ENCODE results near the gene GRM3. TPM values are rescaled to one million over a fixed set of nuclear protein-coding genes. Genes with fewer than 3 reads are reported as not detected.

The GRM3 gene
- total RNA-seq, 1 experiment from 2014 or later = not detected

DNA sequence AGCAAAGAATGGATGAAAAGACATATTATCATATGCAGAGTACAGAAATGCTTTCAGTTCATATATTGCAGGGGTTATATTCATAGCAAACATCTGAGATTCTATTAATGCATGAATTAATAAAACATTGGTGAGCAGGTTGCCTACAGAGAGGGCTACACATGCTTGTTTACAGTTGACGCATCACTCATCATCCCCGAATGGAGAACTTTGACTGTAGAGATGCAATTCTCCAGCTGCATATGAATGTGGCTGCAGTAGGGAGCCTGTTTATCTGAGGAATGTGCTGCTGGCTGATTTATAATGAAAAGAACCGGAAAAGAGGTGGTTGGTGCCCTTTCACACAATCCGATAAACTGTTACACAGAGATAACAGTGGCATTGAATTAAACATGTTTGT, 116.5 kb downstream of the GRM3 start:
- Histone ChIP-seq H3K4me1 (ENCODE audit: insufficient read depth, low read length) (no peaks in the 10 kb centered on the region), H3K27ac (ENCODE audit: low read length) (no peak overlapping the region), H3F3A (ENCODE audit: low read length, unreplicated experiment) (no peaks in the 10 kb centered on the region), H3K27me3 (ENCODE audit: low read length) (peaks cover 29% of the 10 kb centered on the region), H3K9me3 (ENCODE audit: low read length) (no peaks in the 10 kb centered on the region), H3K9ac (ENCODE audit: low read length) (no peak overlapping the region), H3K4me2 (ENCODE audit: low read length) (no peak overlapping the region), H3K4me3 (ENCODE audit: low read length) (no peak overlapping the region), H3K79me2 (ENCODE audit: low read length) (no peaks in the 10 kb centered on the region), H2AFZ (ENCODE audit: low read length) (no peak overlapping the region), H3K36me3 (ENCODE audit: low read depth, low read length) (no peaks in the 10 kb centered on the region), H4K20me1 (ENCODE audit: low read length) (no peaks in the 10 kb centered on the region), H3K9me2 (replicated peaks; ENCODE audit: low read length) (no peaks in the 10 kb centered on the region)
- TF ChIP-seq EZH2phosphoT487 (IDR thresholded peaks at IDR 0.05; ENCODE audit: borderline replicate concordance, low read length) (no peak), EZH2 (IDR thresholded peaks at IDR 0.05; ENCODE audit: low read length, unreplicated experiment) (no peak)
- TF ChIP-seq, protein P1, sequence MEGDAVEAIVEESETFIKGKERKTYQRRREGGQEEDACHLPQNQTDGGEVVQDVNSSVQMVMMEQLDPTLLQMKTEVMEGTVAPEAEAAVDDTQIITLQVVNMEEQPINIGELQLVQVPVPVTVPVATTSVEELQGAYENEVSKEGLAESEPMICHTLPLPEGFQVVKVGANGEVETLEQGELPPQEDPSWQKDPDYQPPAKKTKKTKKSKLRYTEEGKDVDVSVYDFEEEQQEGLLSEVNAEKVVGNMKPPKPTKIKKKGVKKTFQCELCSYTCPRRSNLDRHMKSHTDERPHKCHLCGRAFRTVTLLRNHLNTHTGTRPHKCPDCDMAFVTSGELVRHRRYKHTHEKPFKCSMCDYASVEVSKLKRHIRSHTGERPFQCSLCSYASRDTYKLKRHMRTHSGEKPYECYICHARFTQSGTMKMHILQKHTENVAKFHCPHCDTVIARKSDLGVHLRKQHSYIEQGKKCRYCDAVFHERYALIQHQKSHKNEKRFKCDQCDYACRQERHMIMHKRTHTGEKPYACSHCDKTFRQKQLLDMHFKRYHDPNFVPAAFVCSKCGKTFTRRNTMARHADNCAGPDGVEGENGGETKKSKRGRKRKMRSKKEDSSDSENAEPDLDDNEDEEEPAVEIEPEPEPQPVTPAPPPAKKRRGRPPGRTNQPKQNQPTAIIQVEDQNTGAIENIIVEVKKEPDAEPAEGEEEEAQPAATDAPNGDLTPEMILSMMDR (conservative IDR thresholded peaks at IDR 0.05; ENCODE audit: low read depth, low read length) = no peak
- POLR2A ChIA-PET (ENCODE audit: unreplicated experiment) = no interaction called here
- ATAC-seq = no peak
- DNase-seq = no peak
- CTCF ChIA-PET = no interaction called here
- intact Hi-C loops (cut with micrococcal nuclease) = no loop called here
- BruUV-seq (replicated peaks) = no TSS peak

DNA sequence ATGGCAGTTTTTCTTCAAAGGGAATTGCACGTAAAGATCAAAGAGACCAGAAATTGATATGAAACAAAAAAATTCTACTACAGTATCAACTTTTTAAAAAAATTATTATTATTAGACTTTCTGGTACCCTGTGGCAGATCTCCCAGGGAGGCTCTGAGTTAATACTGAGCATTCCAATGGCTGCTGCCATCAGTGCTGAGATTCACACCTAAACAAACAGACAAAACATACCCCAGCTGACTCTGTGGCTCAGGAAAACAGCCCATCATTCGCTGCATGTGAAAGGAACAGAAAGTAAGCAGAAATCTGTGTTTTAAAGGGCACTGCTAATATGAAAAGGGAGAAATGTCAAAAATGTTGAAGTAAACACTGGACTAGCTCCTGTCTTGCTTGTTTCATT, 118.4 kb downstream of the GRM3 start:
- H3K36me3 ChIP-seq (ENCODE audit: low read depth, low read length) = no peaks in the 10 kb centered on the region
- H3K27ac ChIP-seq (ENCODE audit: low read length) = no peak overlapping the region
- no peaks in the 10 kb centered on the region for H3K9me2 ChIP-seq (replicated peaks; ENCODE audit: low read length)
- POLR2A ChIA-PET (ENCODE audit: unreplicated experiment) = no interaction called here
- H3K4me1 ChIP-seq (ENCODE audit: insufficient read depth, low read length) = no peaks in the 10 kb centered on the region
- H3K9me3 ChIP-seq (ENCODE audit: low read length) = no peaks in the 10 kb centered on the region
- no TSS peak for BruUV-seq (replicated peaks)
- TF ChIP-seq EZH2phosphoT487 (IDR thresholded peaks at IDR 0.05; ENCODE audit: borderline replicate concordance, low read length) = no peak
- TF ChIP-seq, protein P1 (conservative IDR thresholded peaks at IDR 0.05; ENCODE audit: low read depth, low read length) = no peak
- TF ChIP-seq EZH2 (IDR thresholded peaks at IDR 0.05; ENCODE audit: low read length, unreplicated experiment) = no peak
- H4K20me1 ChIP-seq (ENCODE audit: low read length) = no peaks in the 10 kb centered on the region
- ATAC-seq (no peak), DNase-seq (no peak)
- CTCF ChIA-PET = no interaction called here
- no peak overlapping the region for H3K9ac ChIP-seq (ENCODE audit: low read length)
- H2AFZ ChIP-seq (ENCODE audit: low read length) = no peak overlapping the region
- intact Hi-C loops (cut with micrococcal nuclease) = no loop called here
- H3K27me3 ChIP-seq (ENCODE audit: low read length) = peaks cover 27% of the 10 kb centered on the region
- H3F3A ChIP-seq (ENCODE audit: low read length, unreplicated experiment) = no peaks in the 10 kb centered on the region
- no peaks in the 10 kb centered on the region for H3K79me2 ChIP-seq (ENCODE audit: low read length)
- no peak overlapping the region for H3K4me2 ChIP-seq (ENCODE audit: low read length)
- no peak overlapping the region for H3K4me3 ChIP-seq (ENCODE audit: low read length)

DNA sequence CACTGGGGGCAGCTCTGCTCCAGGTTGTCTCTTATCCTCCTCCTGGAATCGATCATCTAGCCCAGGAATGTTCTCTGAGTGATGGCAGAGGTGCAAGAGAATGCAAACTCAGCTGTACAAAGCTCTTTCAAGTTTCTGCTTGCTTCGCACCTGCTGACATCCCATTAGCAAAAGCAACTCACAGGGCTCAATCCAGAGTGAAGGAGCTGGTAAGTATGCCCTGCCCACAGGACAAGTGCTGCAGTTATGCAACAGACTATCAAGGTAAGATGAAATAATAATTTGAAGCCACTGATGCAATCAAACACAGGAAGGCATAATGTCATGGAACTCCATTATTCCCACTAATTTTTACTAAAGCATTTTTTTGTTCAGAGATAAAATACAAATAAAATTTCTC, 122.2 kb downstream of the GRM3 start:
- TF ChIP-seq EZH2phosphoT487 (IDR thresholded peaks at IDR 0.05; ENCODE audit: borderline replicate concordance, low read length) = no peak
- TF ChIP-seq EZH2 (IDR thresholded peaks at IDR 0.05; ENCODE audit: low read length, unreplicated experiment) = no peak
- TF ChIP-seq, protein P1 (conservative IDR thresholded peaks at IDR 0.05; ENCODE audit: low read depth, low read length) = no peak
- DNase-seq (no peak), ATAC-seq (no peak)
- H2AFZ ChIP-seq (ENCODE audit: low read length) = no peak overlapping the region
- no peak overlapping the region for H3K27ac ChIP-seq (ENCODE audit: low read length)
- BruUV-seq (replicated peaks) = no TSS peak
- H3K79me2 ChIP-seq (ENCODE audit: low read length) = no peaks in the 10 kb centered on the region
- no peaks in the 10 kb centered on the region for H3K36me3 ChIP-seq (ENCODE audit: low read depth, low read length)
- no peaks in the 10 kb centered on the region for H3K9me3 ChIP-seq (ENCODE audit: low read length)
- no peak overlapping the region for H3K4me2 ChIP-seq (ENCODE audit: low read length)
- ChIA-PET POLR2A (ENCODE audit: unreplicated experiment) (no interaction called here), CTCF (no interaction called here)
- no peak overlapping the region for H3K9ac ChIP-seq (ENCODE audit: low read length)
- no peaks in the 10 kb centered on the region for H4K20me1 ChIP-seq (ENCODE audit: low read length)
- no peaks in the 10 kb centered on the region for H3K4me1 ChIP-seq (ENCODE audit: insufficient read depth, low read length)
- H3K4me3 ChIP-seq (ENCODE audit: low read length) = no peak overlapping the region
- no peaks in the 10 kb centered on the region for H3K9me2 ChIP-seq (replicated peaks; ENCODE audit: low read length)
- no peaks in the 10 kb centered on the region for H3K27me3 ChIP-seq (ENCODE audit: low read length)
- intact Hi-C loops (cut with micrococcal nuclease) = no loop called here
- H3F3A ChIP-seq (ENCODE audit: low read length, unreplicated experiment) = no peaks in the 10 kb centered on the region
